MM.1S (cell line): ENCODE results near the gene GRPR.

Source experiments
- CTCF ChIP-seq: fragments of 300-600 bp; sonication (generic); IDR thresholded peaks from 2 replicates; pipeline ENCODE4 v1.5.1; 2016; ENCODE audit warnings: antibody characterized with exemption, low read length, mixed read lengths
- EZH2 ChIP-seq: fragments of 300-600 bp; sonication (generic); optimal IDR thresholded peaks from 2 replicates; pipeline ENCODE3; 2017; ENCODE audit warnings: low read depth, mild to moderate bottlenecking, antibody characterized with exemption, low read length, mixed read lengths
- EZH2phosphoT487 ChIP-seq: fragments of 300-600 bp; sonication (generic); IDR thresholded peaks from 2 replicates; pipeline ENCODE4 v1.6.1; 2018; ENCODE audit warnings: antibody characterized with exemption, low read length

- TF ChIP-seq EZH2phosphoT487 (no peak), CTCF (no peak), EZH2 (no peak)
These were observed 49.0 kb downstream of the GRPR start for GRCh38 chrX:16172391-16172790.
